SU-DHL-6 (cell line): Measurements from ENCODE around the gene SNAPIN.

Experiments used
- H2AFZ ChIP-seq: fragments of 200-600 bp; sonication (generic); 2 replicates; pipeline ENCODE4 v1.6.1; 2014; ENCODE audit warnings: low read depth, mild to moderate bottlenecking, moderate library complexity, mixed read lengths, antibody characterized with exemption, low read length; ENCODE audit not compliant: severe bottlenecking
- H3F3A ChIP-seq: fragments of 200-600 bp; shearing (Covaris generic); 2 replicates; pipeline ENCODE4 v1.6.0; 2016; ENCODE audit warnings: antibody characterized with exemption, mild to moderate bottlenecking; ENCODE audit not compliant: insufficient read depth
- H3K27ac ChIP-seq: fragments of 200-600 bp; sonication (generic); 2 replicates; pipeline ENCODE4 v1.5.1; 2016; ENCODE audit warnings: low read depth, mild to moderate bottlenecking, low read length, moderate library complexity, mixed read lengths
- H3K27me3 ChIP-seq: fragments of 200-600 bp; sonication (generic), shearing (Covaris generic); 2 replicates; pipeline ENCODE4 v1.6.0; 2014; ENCODE audit warnings: mild to moderate bottlenecking, low read length
- H3K36me3 ChIP-seq: fragments of 200-600 bp; sonication (generic); 2 replicates; pipeline ENCODE4 v1.6.1; 2014; ENCODE audit warnings: mild to moderate bottlenecking, low read length, mixed read lengths
- H3K4me2 ChIP-seq: fragments of 300-600, 200-600 bp; shearing (Covaris generic), sonication (generic); 2 replicates; pipeline ENCODE4 v1.6.0; 2014; ENCODE audit warnings: low read length, low read depth, mild to moderate bottlenecking; ENCODE audit not compliant: poor library complexity, severe bottlenecking
- H3K4me3 ChIP-seq: fragments of 200-600 bp; sonication (generic); 2 replicates; pipeline ENCODE4 v1.5.1; 2014; ENCODE audit warnings: antibody characterized with exemption, low read length, mild to moderate bottlenecking, mixed read lengths; ENCODE audit not compliant: insufficient read depth, poor library complexity, severe bottlenecking
- H3K79me2 ChIP-seq: fragments of 200-600 bp; sonication (generic); 2 replicates; pipeline ENCODE4 v1.6.1; 2014; ENCODE audit warnings: mild to moderate bottlenecking, low read length, moderate library complexity; ENCODE audit not compliant: insufficient read depth
- H3K9ac ChIP-seq: fragments of 200-600 bp; sonication (generic); 2 replicates; pipeline ENCODE4 v1.7.0; 2014; ENCODE audit warnings: mild to moderate bottlenecking, low read length
- H3K9me2 ChIP-seq: fragments of 200-600 bp; sonication (generic); replicated peaks from 2 replicates; pipeline ENCODE4 v1.6.1; 2014; ENCODE audit warnings: low read length; ENCODE audit not compliant: insufficient read depth
- H3K9me3 ChIP-seq: fragments of 200-600 bp; sonication (generic); 2 replicates; pipeline ENCODE4 v1.6.1; 2014; ENCODE audit warnings: low read length, mixed read lengths; ENCODE audit not compliant: insufficient read depth
- H4K20me1 ChIP-seq: fragments of 200-600 bp; sonication (generic); 2 replicates; pipeline ENCODE4 v1.6.1; 2014; ENCODE audit warnings: low read depth, mild to moderate bottlenecking, antibody characterized with exemption, low read length, moderate library complexity, mixed read lengths
- CTCF ChIP-seq: fragments of 200-600 bp; sonication (generic); IDR thresholded peaks from one replicate; pipeline ENCODE4 v1.5.1; 2017; ENCODE audit warnings: antibody characterized with exemption, mild to moderate bottlenecking, low read length, moderate library complexity; ENCODE audit not compliant: insufficient read depth, poor library complexity, severe bottlenecking
- EZH2phosphoT487 ChIP-seq: fragments of 200-600 bp; sonication (generic), shearing (Covaris generic); conservative IDR thresholded peaks from 2 replicates; pipeline ENCODE4 v1.6.1; 2018; ENCODE audit warnings: mild to moderate bottlenecking, antibody characterized with exemption, low read length, moderate library complexity, mixed read lengths

SNAPIN gene

DNA sequence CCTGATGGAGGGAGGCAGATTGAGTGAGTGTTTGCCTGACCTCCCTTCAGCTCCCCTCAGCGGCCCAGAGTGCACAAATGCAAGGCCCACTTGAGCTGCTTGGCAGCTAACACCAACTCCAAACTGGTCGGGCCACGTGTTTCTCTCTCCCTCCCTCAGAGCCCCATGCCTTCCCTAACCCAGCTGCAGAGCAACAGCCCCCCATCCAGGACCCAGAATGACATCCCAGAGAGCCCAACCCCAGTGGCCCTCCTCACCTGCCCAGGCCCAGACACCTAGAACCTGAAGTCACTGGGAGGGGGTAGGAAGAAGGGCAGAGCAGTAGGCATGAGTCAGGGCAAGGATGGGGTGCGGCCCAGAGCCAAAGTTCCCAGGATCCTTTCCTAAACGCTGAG lies 41.6 kb upstream of the SNAPIN start:
- H3K9ac ChIP-seq: no peak overlapping the region

DNA sequence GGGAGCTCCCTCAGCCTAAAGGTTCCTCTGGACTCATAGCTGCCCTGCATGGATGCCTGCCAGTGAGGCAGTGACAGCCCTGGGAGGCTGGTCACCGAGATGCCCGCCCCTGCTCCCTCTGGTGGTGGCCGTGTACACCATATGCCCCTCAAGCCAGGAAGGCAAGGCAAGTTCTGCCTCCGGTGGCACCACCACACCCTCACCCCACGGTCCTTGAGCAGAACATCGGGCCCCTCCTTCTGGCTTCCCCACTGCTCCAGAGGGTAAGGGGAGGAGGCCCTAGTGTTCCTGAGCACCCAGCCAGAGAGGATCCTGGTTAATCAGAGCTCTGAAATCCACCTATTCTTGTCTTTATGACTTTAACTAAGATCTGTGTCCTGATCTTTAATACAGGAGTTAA lies 40.8 kb upstream of the SNAPIN start:
- no peaks in the 10 kb centered on the region for H3F3A ChIP-seq
- no peaks in the 10 kb centered on the region for H3K9me3 ChIP-seq
- no peaks in the 10 kb centered on the region for H3K79me2 ChIP-seq
- H3K36me3 ChIP-seq: no peaks in the 10 kb centered on the region
- H3K4me3 ChIP-seq: no peak overlapping the region
- H3K4me2 ChIP-seq: no peak overlapping the region
- H2AFZ ChIP-seq: no peak overlapping the region
- no peaks in the 10 kb centered on the region for H3K27me3 ChIP-seq
- H3K9ac ChIP-seq: no peak overlapping the region
- H3K27ac ChIP-seq: no peak overlapping the region
- H4K20me1 ChIP-seq: no peaks in the 10 kb centered on the region
- TF ChIP-seq CTCF (peak; percentile 85), EZH2phosphoT487 (no peak)
- H3K9me2 ChIP-seq: no peaks in the 10 kb centered on the region

More for the DNA sequence above, 41.6 kb upstream of the SNAPIN start:
- Histone ChIP-seq H3K9me3 (no peaks in the 10 kb centered on the region), H3K27me3 (no peaks in the 10 kb centered on the region), H4K20me1 (no peaks in the 10 kb centered on the region), H3K4me2 (no peak overlapping the region), H2AFZ (no peak overlapping the region), H3K36me3 (no peaks in the 10 kb centered on the region), H3F3A (no peaks in the 10 kb centered on the region), H3K9me2 (no peaks in the 10 kb centered on the region), H3K27ac (no peak overlapping the region), H3K4me3 (no peak overlapping the region), H3K79me2 (no peaks in the 10 kb centered on the region)
- TF ChIP-seq EZH2phosphoT487 (no peak), CTCF (no peak)

DNA sequence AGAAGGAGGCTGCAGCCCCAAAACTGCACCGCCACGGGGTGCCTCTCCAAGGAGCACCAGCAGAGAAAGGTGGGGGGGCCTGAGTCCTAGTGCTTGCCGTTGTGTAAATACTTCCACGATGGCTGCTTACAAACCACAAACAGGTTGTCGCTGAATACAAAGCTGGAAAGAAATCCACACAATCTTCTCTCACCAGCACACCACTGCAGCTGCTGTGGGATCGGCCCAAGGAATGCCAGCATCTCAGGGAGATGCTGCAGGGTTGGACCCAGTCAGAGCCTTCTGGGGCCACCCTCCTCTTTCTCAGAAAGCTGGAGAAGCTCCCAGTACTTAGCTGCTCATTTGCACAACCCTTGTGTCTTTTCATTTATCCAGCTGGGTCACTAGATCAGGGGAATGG lies 39.3 kb upstream of the SNAPIN start:
- no peak for TF ChIP-seq CTCF
- Histone ChIP-seq H3F3A (no peaks in the 10 kb centered on the region), H3K27me3 (no peaks in the 10 kb centered on the region), H3K9me3 (no peaks in the 10 kb centered on the region), H3K4me3 (no peak overlapping the region), H3K4me2 (no peak overlapping the region), H3K27ac (no peak overlapping the region), H3K9me2 (no peaks in the 10 kb centered on the region), H3K9ac (no peak overlapping the region), H4K20me1 (no peaks in the 10 kb centered on the region), H3K79me2 (no peaks in the 10 kb centered on the region), H2AFZ (no peak overlapping the region), H3K36me3 (no peaks in the 10 kb centered on the region)

- Histone ChIP-seq H3K79me2 (no peaks in the 10 kb centered on the region), H3K27ac (no peak overlapping the region), H4K20me1 (no peaks in the 10 kb centered on the region), H3K9me2 (no peaks in the 10 kb centered on the region), H3K4me2 (no peak overlapping the region), H2AFZ (no peak overlapping the region), H3K9ac (no peak overlapping the region), H3K27me3 (no peaks in the 10 kb centered on the region), H3F3A (no peaks in the 10 kb centered on the region), H3K4me3 (no peak overlapping the region), H3K9me3 (no peaks in the 10 kb centered on the region), H3K36me3 (no peaks in the 10 kb centered on the region)
- TF ChIP-seq EZH2phosphoT487 (no peak), CTCF (no peak)
Measured at GRCh38 chr1:153623101-153623500, 35.4 kb upstream of the SNAPIN start.
